ENCODE measurements around the gene SHROOM1.

Gene SHROOM1

DNA sequence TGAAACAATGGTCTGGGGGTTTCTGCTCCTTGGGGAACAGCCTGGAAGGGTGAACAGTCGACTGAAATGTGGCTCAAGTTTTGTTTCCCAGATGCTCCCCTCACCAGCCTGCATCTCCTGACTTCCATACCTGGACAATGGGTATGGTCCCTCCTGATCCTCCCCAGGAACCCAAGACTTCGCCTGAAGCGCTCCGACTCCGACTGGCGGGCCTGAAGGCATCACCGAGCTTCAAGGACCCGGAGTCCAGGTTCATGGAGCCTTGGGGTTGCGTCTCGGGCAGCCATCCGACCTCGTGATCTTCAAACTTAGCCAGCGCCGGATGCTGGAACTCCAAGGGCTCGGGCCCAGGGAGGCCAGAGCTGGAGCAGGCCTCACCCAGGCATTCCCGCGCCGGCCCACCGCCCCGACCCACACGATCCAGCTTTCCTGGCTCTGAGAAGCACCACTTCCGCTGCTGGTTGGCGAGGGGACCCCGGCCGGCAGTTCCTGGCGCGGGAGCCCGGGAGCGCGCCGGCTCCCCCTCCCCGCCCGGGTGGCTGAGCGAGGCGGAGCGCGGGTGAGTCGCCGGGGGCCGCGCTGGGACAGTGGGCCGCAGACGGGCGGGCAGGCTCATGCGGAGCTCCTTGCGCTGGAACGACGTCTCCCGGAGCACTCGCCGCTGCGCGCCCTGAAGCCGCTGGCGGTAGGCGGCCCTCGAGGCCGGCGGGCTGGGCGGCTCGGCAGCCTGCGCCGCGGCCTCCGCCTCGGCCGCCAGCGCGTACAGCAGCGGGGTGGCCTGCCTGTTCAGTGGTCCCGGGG is 5.2 kb downstream of the SHROOM1 start:
- Histone ChIP-seq H3K36me3 (ENCODE audit: control insufficient read depth, insufficient read depth, low read length) (no peaks in the 10 kb centered on the region), H3K27me3 (ENCODE audit: control insufficient read depth, insufficient read depth, low read length, poor library complexity, severe bottlenecking) (peaks cover 100% of the 10 kb centered on the region), H3K4me1 (ENCODE audit: control insufficient read depth, insufficient read depth, low read length) (no peaks in the 10 kb centered on the region), H3K4me3 (ENCODE audit: insufficient read depth, low read depth, low read length) (peak overlapping the region; percentile 26), H3K27ac (ENCODE audit: insufficient read depth, low read depth, low read length, poor library complexity, severe bottlenecking) (no peak overlapping the region), H3K9me3 (ENCODE audit: control insufficient read depth, low read length) (no peaks in the 10 kb centered on the region)
- 18% methylated on average over 71 of the region's 71 CpGs for WGBS, 2 experiments

DNA sequence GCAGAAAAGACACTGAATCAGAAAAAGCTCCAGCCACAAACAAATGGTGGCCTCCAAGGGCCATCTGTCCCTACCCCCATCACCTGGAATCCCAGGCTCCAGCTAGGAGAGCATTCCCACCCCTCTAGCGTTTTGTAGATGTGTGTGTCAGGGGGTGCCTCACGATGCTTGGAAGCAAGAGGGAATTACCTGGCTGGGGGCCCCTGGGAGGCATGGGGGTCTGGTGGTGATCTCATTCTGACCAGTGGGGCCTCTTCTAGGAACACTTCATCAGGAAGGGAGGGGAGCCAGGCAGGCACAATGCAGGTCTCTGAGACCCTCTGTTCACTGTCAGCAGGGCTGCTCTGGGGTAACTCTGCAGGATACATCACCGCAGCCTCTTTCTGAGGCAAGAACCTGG is 6.0 kb downstream of the SHROOM1 start:
- Histone ChIP-seq H3K27ac (ENCODE audit: insufficient read depth, low read depth, low read length, poor library complexity, severe bottlenecking) (no peak overlapping the region), H3K9me3 (ENCODE audit: control insufficient read depth, low read length) (no peaks in the 10 kb centered on the region), H3K36me3 (ENCODE audit: control insufficient read depth, insufficient read depth, low read length) (no peaks in the 10 kb centered on the region), H3K4me3 (ENCODE audit: insufficient read depth, low read depth, low read length) (no peak overlapping the region), H3K27me3 (ENCODE audit: control insufficient read depth, insufficient read depth, low read length, poor library complexity, severe bottlenecking) (peaks cover 92% of the 10 kb centered on the region), H3K4me1 (ENCODE audit: control insufficient read depth, insufficient read depth, low read length) (no peaks in the 10 kb centered on the region)
- 93% methylated on average over 3 of the region's 3 CpGs for WGBS, 2 experiments

DNA sequence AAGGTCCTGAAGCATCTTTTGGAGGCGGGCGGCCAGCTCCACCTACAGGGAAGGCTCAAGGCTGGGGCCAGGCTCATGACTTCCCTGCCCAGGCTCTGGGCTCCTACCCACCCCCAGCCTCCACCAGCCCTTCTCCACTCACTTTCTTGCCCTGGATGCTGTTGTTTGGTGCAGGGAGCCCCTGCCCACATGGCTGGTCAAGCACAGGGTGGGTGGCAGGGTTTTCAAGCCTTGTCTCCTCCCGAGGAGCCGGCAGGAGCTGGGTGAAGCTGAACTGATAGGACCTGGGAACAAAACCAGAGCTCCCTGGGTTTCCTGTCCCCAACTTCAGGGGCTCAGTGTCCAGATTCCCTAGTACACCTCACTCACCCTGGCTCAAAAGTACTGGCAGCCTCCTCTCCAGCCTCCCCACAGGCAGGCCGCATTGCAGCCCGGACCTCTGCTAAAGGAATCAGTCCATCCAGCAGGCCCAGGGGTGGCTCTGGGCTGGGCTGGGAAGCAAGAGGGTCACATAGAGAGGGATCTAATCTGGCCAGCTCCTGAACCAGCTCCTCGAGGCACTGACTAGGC is 6.9 kb downstream of the SHROOM1 start:
- 72 to 73% methylated on average over 7 of the region's 7 CpGs for WGBS, 2 experiments
- peak overlapping the region; percentile 28 for H3K4me3 ChIP-seq (ENCODE audit: insufficient read depth, low read depth, low read length)
- H3K27me3 ChIP-seq (ENCODE audit: control insufficient read depth, insufficient read depth, low read length, poor library complexity, severe bottlenecking), result peaks cover 89% of the 10 kb centered on the region
- no peaks in the 10 kb centered on the region for H3K36me3 ChIP-seq (ENCODE audit: control insufficient read depth, insufficient read depth, low read length)
- H3K4me1 ChIP-seq (ENCODE audit: control insufficient read depth, insufficient read depth, low read length), result no peaks in the 10 kb centered on the region
- H3K27ac ChIP-seq (ENCODE audit: insufficient read depth, low read depth, low read length, poor library complexity, severe bottlenecking), result no peak overlapping the region
- no peaks in the 10 kb centered on the region for H3K9me3 ChIP-seq (ENCODE audit: control insufficient read depth, low read length)

DNA sequence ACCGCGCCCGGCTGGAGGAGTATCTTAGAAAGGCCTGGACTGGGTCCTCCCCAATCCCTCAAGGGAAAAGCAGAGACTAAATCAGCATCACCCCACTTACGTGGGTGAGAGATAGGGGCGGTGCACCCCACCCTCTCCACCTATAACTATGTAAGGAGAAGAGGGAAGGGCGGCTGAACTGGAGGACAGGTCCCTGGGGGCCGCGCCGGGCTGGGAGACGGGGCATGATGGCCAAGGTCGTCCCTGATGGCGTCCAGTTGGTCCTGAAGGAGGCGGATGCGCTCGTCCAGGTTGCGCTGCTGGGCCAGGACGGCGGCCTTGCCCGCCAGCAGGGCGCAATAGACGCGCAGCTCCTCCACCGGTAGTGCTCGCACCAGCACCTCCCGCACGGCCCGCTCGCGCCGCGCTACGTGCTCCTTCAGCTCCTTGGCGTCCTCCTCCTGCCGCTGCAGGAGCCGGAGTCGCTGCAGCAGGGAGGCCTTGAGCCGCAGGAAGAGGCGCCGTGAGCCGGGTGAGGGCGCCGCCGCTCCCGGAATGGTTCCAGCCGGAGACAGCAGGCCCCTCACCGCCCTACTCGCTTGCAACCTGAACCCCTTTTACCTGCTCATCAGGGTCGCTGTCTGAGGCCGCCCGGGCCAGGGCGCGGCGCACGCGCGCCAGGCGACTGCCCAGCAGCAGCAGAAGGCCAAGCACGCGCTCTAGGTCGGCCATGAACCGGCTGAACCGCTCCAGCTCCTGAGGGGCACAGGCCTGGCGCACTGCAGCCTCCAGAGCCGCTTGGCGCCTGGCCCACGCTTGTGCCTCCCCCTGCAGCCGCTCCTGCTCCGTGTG is 7.6 kb downstream of the SHROOM1 start:
- no peaks in the 10 kb centered on the region for H3K9me3 ChIP-seq (ENCODE audit: control insufficient read depth, low read length)
- no peaks in the 10 kb centered on the region for H3K36me3 ChIP-seq (ENCODE audit: control insufficient read depth, insufficient read depth, low read length)
- 16% methylated on average over 68 of the region's 68 CpGs for WGBS, 2 experiments
- peak overlapping the region; percentile 28 for H3K4me3 ChIP-seq (ENCODE audit: insufficient read depth, low read depth, low read length)
- H3K27ac ChIP-seq (ENCODE audit: insufficient read depth, low read depth, low read length, poor library complexity, severe bottlenecking), result no peak overlapping the region
- H3K4me1 ChIP-seq (ENCODE audit: control insufficient read depth, insufficient read depth, low read length), result no peaks in the 10 kb centered on the region
- H3K27me3 ChIP-seq (ENCODE audit: control insufficient read depth, insufficient read depth, low read length, poor library complexity, severe bottlenecking), result peaks cover 85% of the 10 kb centered on the region

DNA sequence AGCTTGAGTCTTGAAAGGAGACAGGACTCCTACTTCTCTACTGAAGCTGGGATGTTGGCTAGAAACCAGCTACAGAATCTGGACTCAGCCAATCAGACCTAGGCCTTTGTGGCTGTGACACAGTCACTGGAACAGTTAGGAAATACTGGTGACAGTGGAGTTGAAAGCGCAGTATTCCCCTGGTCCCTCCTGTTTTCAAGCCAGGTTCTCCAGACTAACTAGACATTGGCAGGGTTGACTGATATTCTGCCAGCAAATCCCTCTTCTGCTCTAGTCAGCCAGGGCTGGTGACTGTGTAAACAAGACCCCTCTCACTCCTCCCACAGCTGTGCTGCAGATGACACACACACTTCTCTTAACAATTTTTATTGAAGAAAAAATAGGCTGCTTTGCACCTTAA is 8.7 kb downstream of the SHROOM1 start:
- H3K4me1 ChIP-seq (ENCODE audit: control insufficient read depth, insufficient read depth, low read length), result no peaks in the 10 kb centered on the region
- WGBS, 2 experiments, result 91 to 92% methylated on average over 1 of the region's 1 CpG
- peaks cover 85% of the 10 kb centered on the region for H3K27me3 ChIP-seq (ENCODE audit: control insufficient read depth, insufficient read depth, low read length, poor library complexity, severe bottlenecking)
- no peak overlapping the region for H3K4me3 ChIP-seq (ENCODE audit: insufficient read depth, low read depth, low read length)
- no peaks in the 10 kb centered on the region for H3K9me3 ChIP-seq (ENCODE audit: control insufficient read depth, low read length)
- H3K27ac ChIP-seq (ENCODE audit: insufficient read depth, low read depth, low read length, poor library complexity, severe bottlenecking), result no peak overlapping the region
- no peaks in the 10 kb centered on the region for H3K36me3 ChIP-seq (ENCODE audit: control insufficient read depth, insufficient read depth, low read length)

DNA sequence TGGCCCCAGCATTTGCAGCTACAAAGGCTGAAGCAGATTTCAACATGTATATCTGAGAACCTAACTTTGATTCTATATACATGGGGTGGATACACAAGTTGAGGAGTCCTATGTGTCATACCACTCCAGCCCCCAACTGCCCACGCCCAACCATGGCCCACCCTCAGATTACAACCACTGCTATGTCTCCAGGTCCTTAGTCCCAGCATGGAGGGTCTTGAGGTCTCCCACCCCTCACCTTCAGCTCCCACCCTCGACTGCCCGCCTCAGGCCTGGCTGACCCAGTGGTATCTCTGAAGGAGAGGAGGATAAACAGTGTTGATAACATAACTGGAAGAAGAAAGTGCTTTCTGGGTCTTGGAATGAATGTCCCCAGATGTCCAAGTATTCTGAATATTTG is 9.1 kb downstream of the SHROOM1 start:
- peaks cover 85% of the 10 kb centered on the region for H3K27me3 ChIP-seq (ENCODE audit: control insufficient read depth, insufficient read depth, low read length, poor library complexity, severe bottlenecking)
- WGBS, 2 experiments, result 86 to 90% methylated on average over 3 of the region's 3 CpGs
- H3K4me1 ChIP-seq (ENCODE audit: control insufficient read depth, insufficient read depth, low read length), result no peaks in the 10 kb centered on the region

DNA sequence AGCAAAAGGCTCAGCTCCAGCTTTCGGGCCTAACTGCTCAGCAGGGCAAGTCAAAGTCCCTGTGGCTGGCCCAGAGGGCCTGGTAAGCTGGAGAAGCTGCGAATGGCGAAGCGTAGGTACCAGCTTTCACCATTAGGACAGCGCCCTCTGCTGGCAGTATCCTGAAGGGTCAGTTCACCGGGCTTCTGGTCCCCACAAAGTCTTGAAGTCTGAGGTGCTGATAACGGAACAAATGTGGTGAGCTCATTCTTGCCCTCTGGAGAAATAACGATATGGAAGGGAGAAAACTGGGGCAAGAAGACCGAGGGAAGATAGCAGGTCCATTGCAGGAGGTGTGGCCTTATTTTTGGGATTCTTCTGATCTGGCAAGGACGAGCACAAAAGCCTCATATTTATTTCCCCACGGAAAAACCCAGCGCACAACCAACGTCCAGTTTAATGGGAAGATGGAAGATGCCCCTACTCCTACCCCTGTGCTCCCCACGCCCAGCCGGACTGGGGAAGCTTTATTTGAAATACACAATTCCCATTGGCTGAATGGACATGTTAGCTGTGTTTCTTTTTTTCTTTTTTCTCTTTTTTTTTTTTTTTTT is 10.2 kb downstream of the SHROOM1 start:
- 40 to 41% methylated on average over 15 of the region's 15 CpGs for WGBS, 2 experiments

More for the DNA sequence above, 9.1 kb downstream of the SHROOM1 start:
- no peak overlapping the region for H3K4me3 ChIP-seq (ENCODE audit: insufficient read depth, low read depth, low read length)
- H3K36me3 ChIP-seq (ENCODE audit: control insufficient read depth, insufficient read depth, low read length), result no peaks in the 10 kb centered on the region
- no peaks in the 10 kb centered on the region for H3K9me3 ChIP-seq (ENCODE audit: control insufficient read depth, low read length)
- no peak overlapping the region for H3K27ac ChIP-seq (ENCODE audit: insufficient read depth, low read depth, low read length, poor library complexity, severe bottlenecking)

DNA sequence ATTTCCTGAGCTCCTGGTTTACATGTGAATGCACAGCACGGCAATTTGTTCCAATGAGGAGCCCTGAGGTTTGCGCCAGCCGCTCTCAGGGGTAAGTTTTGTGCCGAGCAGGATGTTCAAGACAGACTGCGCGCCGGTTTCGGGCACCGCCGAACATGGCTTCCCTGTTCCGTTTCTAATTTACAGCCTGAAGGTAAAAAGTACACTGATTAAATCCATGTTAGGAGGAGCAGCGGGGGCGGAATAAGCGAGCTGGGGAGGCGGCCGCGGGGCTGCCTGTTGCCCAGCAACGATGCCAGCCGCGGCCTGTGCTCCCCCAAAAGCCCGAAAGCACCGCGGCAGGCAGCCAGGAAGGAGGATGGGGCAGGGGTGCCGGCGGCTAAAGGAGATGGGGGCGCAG is 11.0 kb downstream of the SHROOM1 start:
- WGBS, 2 experiments, result 91 to 94% methylated on average over 26 of the region's 26 CpGs
- no peaks in the 10 kb centered on the region for H3K4me1 ChIP-seq (ENCODE audit: control insufficient read depth, insufficient read depth, low read length)
- H3K9me3 ChIP-seq (ENCODE audit: control insufficient read depth, low read length), result no peaks in the 10 kb centered on the region
- H3K27ac ChIP-seq (ENCODE audit: insufficient read depth, low read depth, low read length, poor library complexity, severe bottlenecking), result no peak overlapping the region
- peaks cover 85% of the 10 kb centered on the region for H3K27me3 ChIP-seq (ENCODE audit: control insufficient read depth, insufficient read depth, low read length, poor library complexity, severe bottlenecking)
- no peaks in the 10 kb centered on the region for H3K36me3 ChIP-seq (ENCODE audit: control insufficient read depth, insufficient read depth, low read length)
- no peak overlapping the region for H3K4me3 ChIP-seq (ENCODE audit: insufficient read depth, low read depth, low read length)

More for the DNA sequence above, 10.2 kb downstream of the SHROOM1 start:
- Histone ChIP-seq H3K27me3 (ENCODE audit: control insufficient read depth, insufficient read depth, low read length, poor library complexity, severe bottlenecking) (peaks cover 85% of the 10 kb centered on the region), H3K9me3 (ENCODE audit: control insufficient read depth, low read length) (no peaks in the 10 kb centered on the region), H3K36me3 (ENCODE audit: control insufficient read depth, insufficient read depth, low read length) (no peaks in the 10 kb centered on the region), H3K27ac (ENCODE audit: insufficient read depth, low read depth, low read length, poor library complexity, severe bottlenecking) (no peak overlapping the region), H3K4me1 (ENCODE audit: control insufficient read depth, insufficient read depth, low read length) (no peaks in the 10 kb centered on the region), H3K4me3 (ENCODE audit: insufficient read depth, low read depth, low read length) (no peak overlapping the region)

DNA sequence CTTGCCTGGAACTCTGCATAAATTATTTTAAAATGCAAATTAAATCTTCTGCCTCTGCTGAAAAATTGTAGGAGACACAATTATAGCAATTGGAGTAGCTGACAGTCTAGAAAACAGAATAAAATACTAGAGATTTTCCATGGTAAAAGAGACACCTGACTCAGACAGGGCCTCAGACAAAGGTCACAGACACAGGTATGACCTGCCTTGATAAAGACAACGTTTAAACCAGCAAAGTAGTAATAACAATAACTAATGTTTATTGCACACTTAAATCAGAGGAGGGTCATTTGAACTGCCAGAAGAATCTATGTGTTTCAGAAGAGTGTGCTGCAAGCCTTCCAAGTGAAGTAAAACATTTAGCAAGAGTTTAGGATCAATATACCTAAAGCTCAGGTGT is 13.4 kb downstream of the SHROOM1 start:
- H3K36me3 ChIP-seq (ENCODE audit: control insufficient read depth, insufficient read depth, low read length), result no peaks in the 10 kb centered on the region
- no peak overlapping the region for H3K4me3 ChIP-seq (ENCODE audit: insufficient read depth, low read depth, low read length)
- no peak overlapping the region for H3K27ac ChIP-seq (ENCODE audit: insufficient read depth, low read depth, low read length, poor library complexity, severe bottlenecking)
- no peaks in the 10 kb centered on the region for H3K4me1 ChIP-seq (ENCODE audit: control insufficient read depth, insufficient read depth, low read length)
- H3K27me3 ChIP-seq (ENCODE audit: control insufficient read depth, insufficient read depth, low read length, poor library complexity, severe bottlenecking), result peaks cover 85% of the 10 kb centered on the region
- no peaks in the 10 kb centered on the region for H3K9me3 ChIP-seq (ENCODE audit: control insufficient read depth, low read length)
- WGBS, 2 experiments, result 67% methylated on average over 1 of the region's 1 CpG; no CpG with 5 or more reads in 1 of the 2 experiments

DNA sequence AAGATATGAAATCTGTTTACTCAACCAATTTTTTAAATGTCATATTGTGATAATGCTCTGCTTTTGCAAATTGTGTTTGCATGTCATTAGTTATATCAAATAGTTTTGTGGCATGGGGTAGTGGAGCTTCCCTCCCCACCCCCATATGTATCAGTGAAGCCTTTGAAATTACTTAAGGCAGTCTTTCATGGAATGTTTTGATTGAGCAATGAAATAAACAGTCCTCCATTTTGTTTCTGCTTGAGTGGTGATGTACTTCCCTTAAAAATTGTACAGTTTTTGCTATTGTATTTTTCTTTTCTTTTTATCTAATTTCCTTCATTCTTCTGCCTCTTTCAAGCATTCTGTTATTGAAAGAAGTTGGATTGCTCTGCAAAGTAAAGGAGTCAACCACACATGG is 13.9 kb downstream of the SHROOM1 start:
- Histone ChIP-seq H3K27ac (ENCODE audit: insufficient read depth, low read depth, low read length, poor library complexity, severe bottlenecking) (no peak overlapping the region), H3K4me1 (ENCODE audit: control insufficient read depth, insufficient read depth, low read length) (no peaks in the 10 kb centered on the region), H3K27me3 (ENCODE audit: control insufficient read depth, insufficient read depth, low read length, poor library complexity, severe bottlenecking) (peaks cover 85% of the 10 kb centered on the region), H3K9me3 (ENCODE audit: control insufficient read depth, low read length) (no peaks in the 10 kb centered on the region), H3K4me3 (ENCODE audit: insufficient read depth, low read depth, low read length) (no peak overlapping the region), H3K36me3 (ENCODE audit: control insufficient read depth, insufficient read depth, low read length) (no peaks in the 10 kb centered on the region)
